GM12864 (cell line): ENCODE results near the gene AGPAT4.

Source experiments
- DNase-seq: peaks from one replicate; pipeline ENCODE4 v3.0.0-alpha.2; 2011; ENCODE audit warnings: low read depth
- H3K4me3 ChIP-seq: 2 replicates; pipeline ENCODE4 v1.5.1; 2011; ENCODE audit warnings: mild to moderate bottlenecking, low read depth, low read length, control low read depth
- TF ChIP-seq, protein P1 (sequence below): IDR thresholded peaks from 2 replicates; pipeline ENCODE4 v1.5.1; 2011; ENCODE audit warnings: low read depth, mild to moderate bottlenecking, moderate library complexity, low read length, control low read depth, inconsistent platforms; ENCODE audit errors: missing control alignments

The AGPAT4 gene

DNA sequence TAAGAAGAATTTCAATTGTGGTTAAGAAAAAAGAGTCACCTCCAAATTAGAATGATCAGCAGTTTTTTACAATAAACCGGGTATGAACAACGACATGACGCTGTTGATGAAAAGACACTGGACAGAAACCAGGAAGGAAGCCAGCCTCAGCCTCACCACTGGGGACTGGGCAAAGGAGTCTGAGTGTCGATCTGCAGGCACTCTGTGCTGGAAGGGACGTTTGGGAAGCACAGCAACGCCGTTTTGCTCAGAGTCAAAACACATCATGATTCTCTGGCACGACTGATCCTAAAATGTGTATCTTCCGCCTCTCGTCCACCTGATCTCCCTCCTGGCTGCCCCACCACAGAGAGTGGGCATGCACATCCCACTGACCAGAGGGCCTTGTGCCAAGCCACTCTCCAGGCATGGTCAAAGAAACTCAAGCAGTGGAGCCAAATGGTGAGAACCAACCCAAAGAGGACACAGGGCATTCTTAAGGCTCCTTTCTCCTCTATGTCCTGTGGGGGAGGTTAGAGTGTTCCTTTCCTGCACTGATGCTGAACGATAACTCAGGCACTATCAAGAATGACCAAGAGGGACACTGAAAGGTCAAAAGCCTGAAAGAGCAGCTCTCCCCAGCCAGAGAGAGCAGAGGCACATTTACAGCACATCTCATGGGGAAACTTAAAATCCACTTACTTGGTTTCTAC, 68.8 kb downstream of the AGPAT4 start:
- no peak overlapping the region for H3K4me3 ChIP-seq
- TF ChIP-seq, protein P1, sequence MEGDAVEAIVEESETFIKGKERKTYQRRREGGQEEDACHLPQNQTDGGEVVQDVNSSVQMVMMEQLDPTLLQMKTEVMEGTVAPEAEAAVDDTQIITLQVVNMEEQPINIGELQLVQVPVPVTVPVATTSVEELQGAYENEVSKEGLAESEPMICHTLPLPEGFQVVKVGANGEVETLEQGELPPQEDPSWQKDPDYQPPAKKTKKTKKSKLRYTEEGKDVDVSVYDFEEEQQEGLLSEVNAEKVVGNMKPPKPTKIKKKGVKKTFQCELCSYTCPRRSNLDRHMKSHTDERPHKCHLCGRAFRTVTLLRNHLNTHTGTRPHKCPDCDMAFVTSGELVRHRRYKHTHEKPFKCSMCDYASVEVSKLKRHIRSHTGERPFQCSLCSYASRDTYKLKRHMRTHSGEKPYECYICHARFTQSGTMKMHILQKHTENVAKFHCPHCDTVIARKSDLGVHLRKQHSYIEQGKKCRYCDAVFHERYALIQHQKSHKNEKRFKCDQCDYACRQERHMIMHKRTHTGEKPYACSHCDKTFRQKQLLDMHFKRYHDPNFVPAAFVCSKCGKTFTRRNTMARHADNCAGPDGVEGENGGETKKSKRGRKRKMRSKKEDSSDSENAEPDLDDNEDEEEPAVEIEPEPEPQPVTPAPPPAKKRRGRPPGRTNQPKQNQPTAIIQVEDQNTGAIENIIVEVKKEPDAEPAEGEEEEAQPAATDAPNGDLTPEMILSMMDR: no peak
- no peak for DNase-seq

DNA sequence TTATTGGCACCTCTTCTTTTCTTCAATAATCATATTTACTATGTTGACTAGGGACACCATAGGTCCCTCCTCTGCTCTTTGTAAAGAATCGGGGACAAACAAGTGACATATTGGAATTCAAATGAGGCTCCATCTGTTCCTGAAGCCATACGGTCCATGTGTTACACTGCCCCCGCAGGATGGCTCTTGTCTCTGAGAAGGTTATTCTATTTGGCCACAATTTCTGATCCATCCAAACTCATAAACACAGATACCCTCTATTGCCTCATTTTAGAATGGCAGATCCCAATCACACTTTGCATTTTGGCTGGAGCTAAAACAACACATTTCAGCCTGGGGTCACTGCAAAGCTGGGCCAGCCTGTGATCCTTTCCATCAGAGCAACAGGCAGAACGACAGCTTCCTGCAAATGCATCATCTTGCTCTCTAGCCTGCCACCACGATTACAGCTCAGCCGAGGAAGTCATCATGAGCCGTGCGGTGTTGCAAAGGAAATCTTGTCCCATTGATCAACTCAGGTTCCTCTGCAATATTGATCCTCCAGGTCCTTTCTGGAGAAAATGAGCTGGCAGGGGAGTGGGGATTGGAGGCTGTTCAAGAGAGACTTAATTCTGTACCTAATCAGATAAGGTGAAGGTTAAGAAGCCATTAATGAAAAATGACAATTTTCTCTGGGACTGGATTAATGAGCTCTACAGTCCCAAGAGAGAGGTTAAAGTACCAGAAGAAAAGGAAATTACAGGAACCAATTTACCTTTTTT, 73.1 kb downstream of the AGPAT4 start:
- no peak overlapping the region for H3K4me3 ChIP-seq
- TF ChIP-seq, protein P1: no peak
- no peak for DNase-seq

DNA sequence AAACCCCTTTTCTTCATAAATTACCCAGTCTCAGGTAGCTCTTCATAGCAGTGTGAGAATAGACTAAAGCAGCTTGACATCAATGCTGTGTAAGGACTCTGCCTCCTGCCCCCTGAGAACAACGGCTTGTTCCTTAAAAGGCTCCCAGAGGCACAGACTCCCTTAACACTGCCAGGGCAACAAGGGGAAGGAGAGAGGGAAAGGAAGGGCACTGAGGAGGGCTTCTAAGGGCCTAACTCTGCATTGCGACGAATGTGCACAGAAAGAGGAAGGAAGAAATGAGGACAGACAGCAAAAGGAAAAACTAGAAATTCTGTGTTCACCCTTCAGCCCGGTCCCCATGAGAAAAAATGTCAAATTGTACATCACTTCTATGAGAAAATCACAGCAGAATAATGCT, 74.0 kb downstream of the AGPAT4 start:
- TF ChIP-seq, protein P1: no peak
- H3K4me3 ChIP-seq: no peak overlapping the region
- DNase-seq: no peak

DNA sequence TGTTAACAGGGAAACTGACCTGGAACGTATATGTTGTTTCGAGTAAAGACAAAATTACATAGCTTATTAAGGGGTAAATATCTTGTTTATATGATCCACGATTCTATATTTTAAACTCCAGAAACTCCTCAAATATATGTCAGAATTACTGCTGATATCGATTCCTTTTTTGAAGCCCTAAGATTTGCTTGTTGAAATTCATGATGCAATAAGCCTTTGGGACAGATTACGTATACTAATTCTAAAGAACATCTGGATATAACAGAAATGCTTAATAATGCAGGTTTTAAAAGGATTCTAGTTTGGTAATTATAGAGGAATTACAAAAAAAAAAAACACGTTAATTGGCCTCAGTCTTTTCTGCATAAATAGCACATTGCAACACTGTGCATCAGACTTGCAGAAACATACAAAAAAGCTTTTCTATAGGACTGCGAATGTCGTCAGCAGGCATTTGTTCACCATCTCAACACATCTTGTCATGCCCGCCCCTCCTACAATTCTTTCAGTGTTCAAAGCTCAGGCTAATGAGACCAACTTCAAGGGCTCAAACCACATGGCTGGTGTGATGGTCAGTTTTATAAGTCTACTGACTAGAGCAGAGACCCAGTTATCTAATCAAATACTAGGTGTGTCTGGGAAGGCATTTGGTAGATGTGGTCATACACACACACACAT, 74.9 kb downstream of the AGPAT4 start:
- no peak for DNase-seq
- H3K4me3 ChIP-seq: no peak overlapping the region
- TF ChIP-seq, protein P1: no peak

DNA sequence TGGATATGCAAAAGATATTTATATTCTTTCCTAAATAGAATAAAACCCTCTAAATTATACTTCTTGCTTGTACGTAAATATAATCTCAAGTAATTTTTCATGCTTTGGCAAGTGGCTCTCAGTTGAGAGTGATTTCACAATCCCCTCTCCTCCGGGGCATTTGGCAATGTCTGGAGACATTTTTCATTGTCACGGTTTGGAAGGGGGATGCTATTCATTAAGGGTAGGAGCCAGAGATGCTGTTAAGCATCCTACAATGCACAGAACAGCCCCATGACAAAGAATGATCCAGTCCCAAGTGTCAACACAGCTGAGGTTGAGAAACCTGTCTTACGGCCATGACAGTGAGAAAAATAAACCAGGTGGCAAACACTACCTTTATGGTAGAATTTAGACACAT, 75.7 kb downstream of the AGPAT4 start:
- no peak overlapping the region for H3K4me3 ChIP-seq
- DNase-seq: no peak
- TF ChIP-seq, protein P1: no peak

DNA sequence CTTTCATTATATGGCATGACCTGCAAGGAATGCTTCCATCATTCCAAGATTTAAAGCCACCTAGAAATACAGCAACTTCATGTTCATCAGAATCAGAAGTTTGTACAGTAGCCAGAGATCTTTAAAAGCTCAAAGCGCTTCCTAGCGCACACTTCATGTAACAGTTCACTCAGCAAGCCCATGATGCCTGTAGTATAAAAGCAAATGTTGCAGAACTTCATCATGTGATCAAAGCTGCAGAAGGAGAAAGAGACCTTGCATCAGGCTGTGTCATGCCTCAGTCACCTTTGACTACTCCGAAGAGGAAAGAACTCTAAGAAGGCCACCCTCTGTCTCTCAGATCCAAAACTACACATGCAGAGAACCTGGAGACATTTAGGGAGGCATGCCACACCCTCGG, 78.5 kb downstream of the AGPAT4 start:
- DNase-seq: no peak
- H3K4me3 ChIP-seq: no peak overlapping the region
- TF ChIP-seq, protein P1: no peak

DNA sequence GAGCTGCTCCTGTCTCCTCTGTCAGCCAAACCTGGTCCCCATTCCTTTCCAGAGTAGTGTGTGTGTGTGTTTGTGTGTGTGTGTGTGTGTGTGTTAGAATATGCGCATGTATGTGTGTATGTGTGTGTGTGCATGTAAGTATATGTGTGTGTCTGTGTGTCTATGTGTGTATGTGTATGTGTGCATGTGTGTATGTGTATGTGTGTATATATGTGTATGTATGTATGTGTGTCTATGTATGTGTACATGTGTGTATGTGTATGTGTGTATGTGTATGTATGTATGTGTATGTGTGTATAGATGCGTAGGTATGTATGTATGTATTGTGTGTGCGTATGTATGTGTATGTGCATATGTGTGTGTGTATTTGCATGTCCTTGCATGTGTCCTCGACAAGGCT, 79.5 kb downstream of the AGPAT4 start:
- TF ChIP-seq, protein P1: no peak
- H3K4me3 ChIP-seq: no peak overlapping the region
- DNase-seq: no peak
